Measurements from ENCODE around the gene ALPI.
"Not testable (repeated sequence)": the region's sequence is repeated elsewhere in the genome, so short reads cannot be mapped to it uniquely, and the experiment has no call there.

Gene ALPI

DNA sequence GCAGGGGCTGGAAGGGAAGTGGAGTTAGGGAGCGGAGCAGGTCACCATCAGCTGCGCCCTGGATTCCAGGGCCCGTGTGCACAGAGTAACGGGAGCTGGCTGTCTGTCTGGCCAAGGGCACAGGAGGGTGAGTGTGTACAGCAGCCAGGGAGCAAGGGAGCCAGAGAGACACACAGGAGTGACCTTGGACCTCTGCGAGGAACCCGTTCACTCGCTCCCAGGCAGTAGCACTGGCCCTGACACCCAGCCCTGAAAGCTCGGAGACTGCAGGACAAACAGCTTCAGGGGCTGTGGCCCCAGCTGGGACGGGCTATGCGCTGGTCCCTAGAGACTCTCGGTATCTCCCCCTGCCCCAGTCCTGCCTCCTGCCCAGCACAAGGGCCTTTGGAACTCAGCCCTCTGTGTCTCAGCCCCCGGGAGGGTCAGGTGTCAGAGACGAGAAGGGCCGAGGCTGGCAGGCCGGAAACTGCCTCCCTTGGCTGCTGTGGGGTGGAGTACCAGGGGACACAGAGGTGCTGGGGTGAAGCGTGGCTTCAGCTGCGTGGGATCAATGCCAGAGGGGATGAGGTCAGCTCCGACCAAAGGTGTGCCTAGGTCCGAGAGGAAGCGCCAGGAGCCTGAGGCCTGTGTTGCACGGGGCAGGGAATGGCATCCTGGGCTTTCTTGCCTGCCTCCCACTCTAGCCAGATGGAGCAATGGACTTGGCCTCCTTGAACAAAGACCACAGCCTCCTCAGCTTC, 12.1 kb upstream of the ALPI start:
- not testable (repeated sequence) for DNase-seq

DNA sequence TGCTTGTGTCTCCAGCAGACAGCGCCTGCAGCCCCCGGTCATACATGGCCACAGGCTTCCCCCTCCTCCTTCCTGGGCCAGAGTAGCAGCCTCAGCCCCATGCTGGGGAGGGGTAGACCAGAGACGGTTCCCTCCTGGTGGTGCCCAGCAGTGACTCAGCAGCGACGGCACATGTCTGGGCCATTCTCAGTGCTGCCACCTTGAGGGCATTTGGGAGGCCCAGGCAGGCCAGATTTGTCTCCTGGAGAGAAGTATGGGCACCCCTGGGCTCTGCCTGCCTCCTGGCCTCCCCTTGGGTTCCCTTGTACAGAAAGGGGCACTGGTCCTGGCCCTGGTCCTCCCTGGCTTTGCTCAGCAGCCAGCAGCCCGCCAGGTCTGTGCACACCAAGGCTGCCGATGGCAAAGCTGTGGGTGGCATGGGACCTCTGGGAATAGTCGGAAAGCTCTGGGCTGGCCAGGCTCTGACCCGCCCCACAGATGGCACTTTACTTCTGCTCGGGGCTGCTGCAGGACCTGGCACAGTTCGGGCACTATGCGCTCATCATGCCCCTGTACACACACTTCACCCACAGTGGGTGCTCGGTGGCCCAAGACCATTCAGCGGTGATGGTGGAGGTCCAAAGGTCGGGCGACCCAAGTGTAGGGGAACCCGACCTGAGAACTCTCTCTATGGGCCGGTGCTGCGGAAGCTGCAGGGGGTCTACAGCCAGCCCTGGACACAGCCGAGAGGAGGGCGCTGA, 11.4 kb upstream of the ALPI start:
- no peak for DNase-seq

DNA sequence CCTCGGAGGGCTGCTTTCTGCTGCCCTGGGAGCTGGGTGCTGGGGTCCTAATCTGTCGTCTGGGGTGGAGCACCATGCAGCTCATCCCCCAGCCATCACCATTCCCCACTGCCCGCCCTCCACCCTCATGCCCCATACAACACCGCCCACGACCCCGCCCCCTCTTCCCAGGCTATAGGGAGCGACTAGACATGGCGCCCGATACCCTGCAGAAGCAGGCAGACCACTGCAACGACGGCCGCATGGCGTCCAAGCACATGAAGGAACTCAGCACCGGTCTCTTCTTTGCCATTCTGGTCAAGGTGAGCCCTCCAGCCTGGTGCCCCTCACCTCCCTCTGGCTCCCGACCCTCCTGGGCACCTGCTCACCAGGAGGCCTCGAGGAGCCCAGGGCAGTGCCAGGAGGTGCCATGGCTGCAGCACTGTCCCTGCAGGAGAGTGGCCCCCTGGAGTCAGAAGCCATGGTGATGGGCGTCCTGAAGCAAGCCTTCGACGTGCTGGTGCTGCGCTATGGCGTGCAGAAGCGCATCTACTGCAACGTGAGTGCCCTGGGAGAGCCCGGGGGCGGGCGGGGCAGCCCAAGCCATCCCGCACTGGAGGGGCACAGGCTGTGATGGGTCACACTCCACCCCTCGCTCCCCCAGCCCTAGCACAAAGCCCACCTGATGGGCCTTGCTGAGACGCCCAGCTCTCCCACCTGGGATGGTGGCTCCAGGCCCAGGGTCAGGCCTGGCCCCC, 10.6 kb upstream of the ALPI start:
- DNase-seq: not testable (repeated sequence)

DNA sequence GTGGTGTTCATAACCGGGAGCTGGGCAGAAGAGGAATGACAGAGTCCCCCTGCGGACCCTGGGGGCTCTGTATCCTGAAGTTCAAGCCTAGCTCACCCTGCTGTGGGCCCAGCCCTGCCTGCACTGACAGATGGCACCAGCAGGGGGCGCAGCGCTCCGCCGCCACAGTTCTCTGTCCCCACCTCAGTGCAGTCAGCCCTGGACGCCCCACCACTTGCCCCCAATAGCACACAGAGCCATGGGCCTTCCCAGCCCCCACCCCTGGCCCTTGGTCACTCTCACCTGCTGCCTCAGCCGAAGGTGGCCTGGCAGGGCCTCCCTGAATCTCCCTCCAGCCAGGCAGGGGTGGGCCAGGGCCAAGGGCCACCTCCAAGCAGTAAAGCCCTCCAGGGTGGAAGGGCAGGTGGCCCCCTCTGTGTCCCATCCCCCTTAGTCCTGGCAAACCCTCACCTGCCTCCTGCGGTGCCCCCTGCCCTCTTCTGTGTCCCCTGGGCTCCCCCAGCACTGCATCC, 9.6 kb upstream of the ALPI start:
- DNase-seq: not testable (repeated sequence)

DNA sequence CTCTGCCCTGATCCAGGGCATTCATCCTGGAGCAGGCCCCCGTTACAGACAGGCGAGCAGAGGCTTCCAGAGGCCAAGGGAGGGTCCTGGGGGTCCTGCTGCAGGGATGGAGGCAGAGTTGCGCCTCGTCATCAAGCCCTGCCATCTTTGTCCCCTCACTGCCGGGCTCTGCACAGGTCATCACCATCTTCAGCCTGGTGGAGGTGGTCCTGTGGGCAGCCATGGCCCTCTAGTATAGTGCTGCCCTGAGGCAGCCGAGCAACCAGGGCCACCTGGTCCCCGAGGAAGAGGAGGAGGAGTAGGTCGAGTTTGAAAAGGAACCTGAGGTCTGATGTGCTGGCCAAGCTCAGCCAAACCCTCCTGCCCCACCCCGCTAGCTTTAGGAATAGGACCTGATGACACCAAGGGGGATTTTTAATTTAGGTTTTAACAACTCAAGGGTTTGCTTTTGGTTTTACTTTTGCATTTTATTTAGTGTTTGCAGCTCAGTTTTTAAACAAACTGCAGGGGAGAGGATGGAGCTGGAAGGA, 8.8 kb upstream of the ALPI start:
- DNase-seq: no peak

DNA sequence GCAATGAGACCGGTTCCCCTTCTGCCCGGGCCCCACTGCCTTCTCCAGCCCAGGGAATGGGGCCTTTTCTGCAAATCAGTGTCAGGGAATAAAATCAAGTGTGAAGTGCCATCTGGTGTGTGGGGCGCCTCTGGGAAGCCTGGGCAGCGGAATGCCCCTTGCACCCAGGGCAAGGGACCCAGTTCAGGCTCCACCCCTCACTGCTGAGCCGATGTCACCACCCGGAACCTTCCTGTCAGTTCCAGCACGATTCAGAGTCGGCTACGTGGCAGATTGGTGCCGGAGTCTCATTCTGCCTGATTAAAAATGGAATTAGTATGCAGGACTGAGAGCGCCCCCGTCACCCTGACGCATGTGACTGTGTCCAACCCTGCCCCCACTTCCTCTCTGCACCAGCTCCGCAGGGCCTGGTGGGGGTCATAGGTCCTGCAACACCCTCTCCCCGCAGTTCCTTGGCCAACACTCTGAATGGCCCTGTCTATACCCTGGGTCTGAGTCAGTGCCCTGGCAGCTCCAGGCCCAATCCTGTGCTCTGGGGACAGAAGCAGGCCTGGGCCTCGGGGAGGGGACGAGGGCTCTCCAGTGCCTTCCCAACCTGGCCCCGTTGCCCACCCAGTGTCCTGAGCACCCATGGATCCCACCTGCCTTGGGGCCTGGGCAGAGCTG, 8.2 kb upstream of the ALPI start:
- no peak for DNase-seq

DNA sequence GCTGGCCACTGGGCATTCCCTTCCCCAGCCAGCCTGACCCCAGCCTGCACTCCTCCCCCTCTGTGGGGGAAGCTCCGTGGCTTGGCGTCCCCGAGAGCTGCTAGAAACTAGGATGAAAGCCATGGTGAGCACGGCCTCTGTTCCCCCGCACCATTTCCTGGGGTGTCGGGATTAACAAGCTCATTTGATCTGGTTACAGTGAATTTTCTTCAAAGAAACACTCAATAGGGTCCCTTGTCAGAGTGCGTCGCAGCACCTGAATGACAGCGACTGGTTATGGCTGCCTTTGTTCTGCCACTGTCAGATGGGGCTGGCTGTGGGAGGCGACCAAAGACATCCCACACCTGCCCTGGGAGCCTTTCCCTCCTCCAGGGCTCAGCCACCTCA, 7.7 kb upstream of the ALPI start:
- DNase-seq: no peak

DNA sequence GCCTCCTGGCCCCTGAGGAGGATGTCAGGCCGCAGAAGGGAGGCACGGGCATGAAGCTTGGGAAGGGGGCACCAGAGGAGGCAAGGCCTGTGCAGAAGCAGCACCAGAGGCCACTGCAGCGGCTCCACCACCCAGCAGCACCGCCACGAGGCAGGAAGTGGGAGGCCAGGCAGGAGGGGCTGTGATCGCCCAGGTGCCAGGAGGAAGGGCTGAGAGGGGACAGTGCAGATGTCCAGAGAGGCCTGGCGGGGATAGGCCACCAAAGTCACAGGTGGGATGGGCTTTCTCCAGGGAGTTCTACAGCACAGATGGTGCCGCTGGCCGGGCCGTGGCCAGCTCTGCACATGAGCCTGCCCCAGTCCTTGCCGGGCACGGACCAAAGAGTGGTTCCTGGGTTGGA, 6.0 kb upstream of the ALPI start:
- no peak for DNase-seq

DNA sequence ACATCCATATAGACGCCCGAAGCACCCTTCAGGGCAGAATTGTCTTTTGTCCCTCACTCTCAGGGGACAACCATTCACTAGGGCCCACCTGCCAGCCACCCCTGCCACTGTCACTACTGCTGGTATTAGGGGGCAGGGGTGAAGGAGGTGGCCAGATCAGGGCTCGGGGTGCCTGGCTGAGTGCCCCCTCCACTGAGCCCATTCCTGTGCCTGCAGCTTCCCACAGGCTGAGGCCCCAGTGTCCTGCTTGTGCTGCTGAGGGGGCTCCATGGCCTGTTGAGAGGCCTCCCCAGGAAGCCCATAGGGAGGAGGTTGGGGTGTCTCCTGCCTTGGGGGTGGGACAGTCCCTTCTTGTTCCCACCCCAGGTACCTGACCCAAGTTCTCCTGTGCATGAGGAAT, 4.3 kb upstream of the ALPI start:
- DNase-seq: not testable (repeated sequence)

DNA sequence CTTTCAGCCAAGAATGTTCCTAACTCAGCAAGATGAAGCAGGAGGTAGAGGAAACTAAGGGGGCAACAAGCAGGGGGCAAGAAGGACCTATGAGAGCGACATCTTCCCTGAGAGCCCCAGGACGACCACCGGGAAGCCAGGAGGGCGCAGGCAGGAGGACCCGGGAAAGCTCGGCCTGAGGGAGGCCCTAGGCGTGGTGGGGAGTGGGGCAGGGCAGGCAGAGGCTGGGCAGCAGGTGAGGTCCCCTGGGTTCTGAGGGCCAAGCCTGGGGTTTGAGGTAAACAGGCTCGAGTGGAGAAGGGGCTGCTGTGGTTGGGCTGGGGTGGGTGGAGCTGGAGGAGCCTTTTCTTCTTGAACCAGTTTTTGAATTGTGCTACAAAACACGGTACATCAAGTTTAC, 1.3 kb upstream of the ALPI start:
- DNase-seq: no peak

DNA sequence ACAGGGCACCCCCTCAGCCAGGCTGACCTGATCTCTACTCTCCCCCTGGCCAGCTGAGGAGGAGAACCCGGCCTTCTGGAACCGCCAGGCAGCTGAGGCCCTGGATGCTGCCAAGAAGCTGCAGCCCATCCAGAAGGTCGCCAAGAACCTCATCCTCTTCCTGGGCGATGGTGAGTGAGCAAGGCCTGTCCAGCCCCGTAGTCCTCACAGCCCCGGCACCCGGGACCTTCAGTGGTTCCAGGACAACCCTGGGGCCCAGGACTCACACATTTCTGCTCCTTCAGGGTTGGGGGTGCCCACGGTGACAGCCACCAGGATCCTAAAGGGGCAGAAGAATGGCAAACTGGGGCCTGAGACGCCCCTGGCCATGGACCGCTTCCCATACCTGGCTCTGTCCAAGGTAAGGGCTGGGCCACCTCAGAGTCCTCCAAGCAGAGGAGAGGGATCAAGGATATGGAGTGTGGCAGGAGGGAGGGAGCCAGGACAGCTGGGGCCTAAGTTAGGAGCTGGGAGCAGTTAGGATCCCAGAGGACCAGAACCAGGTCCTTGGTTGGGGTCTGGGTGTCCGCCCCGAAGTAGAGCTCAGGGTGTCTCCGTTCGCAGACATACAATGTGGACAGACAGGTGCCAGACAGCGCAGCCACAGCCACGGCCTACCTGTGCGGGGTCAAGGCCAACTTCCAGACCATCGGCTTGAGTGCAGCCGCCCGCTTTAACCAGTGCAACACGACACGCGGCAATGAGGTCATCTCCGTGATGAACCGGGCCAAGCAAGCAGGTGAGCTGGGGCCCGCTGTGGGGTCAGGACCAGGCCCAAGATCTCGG, 555 bp downstream of the ALPI start:
- DNase-seq: no peak

DNA sequence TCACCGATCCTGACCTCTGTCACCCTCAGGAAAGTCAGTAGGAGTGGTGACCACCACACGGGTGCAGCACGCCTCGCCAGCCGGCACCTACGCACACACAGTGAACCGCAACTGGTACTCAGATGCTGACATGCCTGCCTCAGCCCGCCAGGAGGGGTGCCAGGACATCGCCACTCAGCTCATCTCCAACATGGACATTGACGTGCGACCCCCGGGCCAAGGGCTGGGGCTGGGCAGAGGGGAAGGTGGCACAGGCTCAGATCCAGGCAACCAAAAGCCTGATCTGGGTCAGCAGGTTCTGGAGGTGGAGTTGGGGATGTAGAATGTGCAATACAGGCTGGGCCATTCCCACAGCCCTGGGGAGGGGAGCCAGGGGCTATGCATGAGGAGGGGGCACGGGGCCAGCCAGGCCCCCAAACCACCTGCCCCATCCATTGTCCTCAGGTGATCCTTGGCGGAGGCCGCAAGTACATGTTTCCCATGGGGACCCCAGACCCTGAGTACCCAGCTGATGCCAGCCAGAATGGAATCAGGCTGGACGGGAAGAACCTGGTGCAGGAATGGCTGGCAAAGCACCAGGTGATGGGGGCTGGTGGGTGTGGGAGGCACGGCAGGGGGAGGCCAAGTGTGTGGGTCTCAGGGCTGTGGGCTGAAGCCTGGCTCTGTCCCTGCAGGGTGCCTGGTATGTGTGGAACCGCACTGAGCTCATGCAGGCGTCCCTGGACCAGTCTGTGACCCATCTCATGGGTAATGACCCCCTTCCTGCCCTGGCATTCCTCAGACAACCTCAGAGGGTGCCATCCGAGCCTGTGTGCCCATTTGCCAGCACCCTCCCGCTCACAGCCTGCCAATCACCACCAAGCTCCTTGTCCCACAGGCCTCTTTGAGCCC, 1.4 kb downstream of the ALPI start:
- no peak for DNase-seq

DNA sequence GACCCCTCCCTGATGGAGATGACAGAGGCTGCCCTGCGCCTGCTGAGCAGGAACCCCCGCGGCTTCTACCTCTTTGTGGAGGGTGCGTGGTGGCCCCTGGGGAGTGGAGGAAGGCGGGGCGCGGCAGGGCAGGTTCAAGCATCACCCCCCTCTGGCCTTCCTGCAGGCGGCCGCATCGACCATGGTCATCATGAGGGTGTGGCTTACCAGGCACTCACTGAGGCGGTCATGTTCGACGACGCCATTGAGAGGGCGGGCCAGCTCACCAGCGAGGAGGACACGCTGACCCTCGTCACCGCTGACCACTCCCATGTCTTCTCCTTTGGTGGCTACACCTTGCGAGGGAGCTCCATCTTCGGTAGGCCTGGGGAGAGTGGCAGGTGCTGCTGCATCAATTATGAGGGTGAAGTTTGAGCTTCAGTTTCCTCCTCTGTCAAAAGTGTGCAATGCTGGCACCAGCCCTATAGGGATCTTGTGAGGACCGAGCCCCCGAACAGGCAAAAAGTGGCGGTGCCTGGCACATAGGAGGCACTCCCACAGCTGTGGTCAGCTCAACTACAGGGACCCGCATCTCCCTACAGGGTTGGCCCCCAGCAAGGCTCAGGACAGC, 2.2 kb downstream of the ALPI start:
- no peak for DNase-seq

DNA sequence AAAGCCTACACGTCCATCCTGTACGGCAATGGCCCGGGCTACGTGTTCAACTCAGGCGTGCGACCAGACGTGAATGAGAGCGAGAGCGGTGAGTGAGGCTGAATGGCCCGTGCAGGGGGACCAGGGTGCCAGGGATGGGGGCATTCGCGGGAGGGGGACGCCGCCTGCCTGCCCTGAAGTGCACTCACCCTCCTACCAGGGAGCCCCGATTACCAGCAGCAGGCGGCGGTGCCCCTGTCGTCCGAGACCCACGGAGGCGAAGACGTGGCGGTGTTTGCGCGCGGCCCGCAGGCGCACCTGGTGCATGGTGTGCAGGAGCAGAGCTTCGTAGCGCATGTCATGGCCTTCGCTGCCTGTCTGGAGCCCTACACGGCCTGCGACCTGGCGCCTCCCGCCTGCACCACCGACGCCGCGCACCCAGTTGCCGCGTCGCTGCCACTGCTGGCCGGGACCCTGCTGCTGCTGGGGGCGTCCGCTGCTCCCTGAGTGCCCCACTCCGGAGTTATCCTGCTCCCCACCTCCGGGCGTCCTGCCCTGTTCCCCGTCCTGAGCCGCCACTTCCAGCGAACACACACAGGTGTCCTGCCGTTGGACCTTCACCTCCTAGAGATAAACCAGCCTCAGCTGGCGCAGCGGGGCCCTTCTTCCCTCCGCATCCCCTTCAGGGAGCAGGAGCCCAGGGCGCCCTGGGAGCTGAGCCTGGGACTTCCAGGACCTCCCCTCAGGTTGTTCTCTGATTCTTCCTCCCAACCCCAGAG, 2.9 kb downstream of the ALPI start:
- no peak for DNase-seq

DNA sequence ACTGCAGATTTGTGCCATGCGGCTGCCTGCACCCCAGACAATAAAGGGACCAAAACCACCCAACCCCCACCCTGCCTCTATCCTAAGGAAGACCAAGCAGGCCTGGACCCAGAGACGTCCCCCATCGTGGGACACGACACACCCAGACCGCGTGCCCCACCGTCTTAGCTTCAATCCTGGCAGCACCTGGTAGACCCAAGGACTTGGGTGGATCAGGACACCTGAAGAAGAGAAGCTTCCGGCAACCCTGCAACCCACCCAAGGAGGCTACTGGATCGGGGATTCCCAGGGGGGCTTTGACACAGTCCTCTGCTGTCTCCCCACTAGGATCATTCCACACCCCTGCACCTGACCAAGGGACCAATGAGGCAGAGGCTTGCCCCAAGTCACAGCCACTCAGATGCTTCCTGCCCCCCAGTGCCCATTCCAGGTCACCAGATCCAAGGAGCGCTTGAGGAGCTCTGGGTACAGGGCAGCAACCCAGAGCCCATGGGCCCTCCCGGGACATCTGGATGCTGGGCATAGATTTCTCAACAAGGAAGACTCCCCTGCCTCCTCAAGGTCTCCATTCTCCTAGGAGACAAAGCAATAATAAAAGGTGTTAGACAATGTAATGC, 3.6 kb downstream of the ALPI start:
- no peak for DNase-seq

DNA sequence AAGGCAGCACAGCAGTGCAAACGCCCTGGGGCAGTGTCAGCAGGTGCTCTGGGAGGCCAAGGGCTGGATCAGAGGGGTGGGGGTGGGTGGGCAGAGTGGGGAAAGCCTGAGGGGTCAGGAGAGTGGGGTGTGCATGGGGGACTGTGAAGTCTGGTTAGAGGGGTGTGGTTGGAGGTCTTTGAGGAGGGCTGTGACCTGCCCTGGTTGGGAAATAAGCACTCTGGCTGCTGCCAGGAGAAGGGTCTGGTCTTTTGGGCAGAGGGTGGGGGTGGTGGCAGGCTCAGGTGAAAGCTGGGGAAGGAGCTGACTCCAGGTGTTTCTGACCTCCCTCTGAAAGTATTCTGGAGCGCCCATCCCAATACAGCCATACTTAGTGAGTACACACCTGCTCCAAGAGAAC, 4.2 kb downstream of the ALPI start:
- DNase-seq: no peak

DNA sequence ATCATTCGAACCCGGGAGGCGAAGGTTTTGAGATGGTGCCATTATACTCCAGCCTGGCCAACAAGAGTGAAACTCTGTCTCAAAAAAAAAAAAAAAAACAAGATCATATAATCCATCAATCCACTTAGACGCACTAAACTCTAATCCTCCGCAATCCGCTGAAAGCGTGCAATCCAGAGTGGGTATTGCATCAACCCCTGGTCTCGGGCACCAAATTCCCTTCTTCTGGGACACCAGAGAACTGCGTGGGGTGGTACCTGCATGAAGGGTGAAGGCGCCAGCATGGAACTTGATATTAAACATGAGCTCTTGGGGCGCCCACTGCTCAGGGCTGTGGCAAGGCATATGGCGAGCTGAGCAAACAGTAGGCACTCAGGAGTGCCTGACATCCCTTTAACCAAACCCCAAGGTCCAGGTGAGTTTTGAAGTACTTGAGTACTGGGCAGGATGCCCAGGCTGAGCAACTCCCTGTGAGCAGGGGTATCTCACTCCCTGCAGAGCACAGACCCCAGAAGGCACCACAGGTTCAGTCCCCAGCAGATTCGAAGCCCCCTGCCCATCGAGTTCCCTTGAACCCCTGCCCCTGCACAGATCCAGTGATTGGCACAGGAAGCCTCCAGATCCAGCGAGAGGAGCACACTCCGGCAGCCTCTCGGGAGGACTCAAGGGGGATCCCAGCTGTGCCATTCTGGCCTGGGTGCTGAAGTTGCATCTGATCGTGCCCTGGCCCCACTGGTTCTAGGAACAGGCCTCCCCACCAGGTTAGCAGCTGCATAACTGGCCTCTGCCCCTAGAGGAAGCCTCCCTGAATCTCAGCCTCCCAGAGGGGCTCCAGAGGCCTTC, 8.0 kb downstream of the ALPI start:
- DNase-seq: no peak

DNA sequence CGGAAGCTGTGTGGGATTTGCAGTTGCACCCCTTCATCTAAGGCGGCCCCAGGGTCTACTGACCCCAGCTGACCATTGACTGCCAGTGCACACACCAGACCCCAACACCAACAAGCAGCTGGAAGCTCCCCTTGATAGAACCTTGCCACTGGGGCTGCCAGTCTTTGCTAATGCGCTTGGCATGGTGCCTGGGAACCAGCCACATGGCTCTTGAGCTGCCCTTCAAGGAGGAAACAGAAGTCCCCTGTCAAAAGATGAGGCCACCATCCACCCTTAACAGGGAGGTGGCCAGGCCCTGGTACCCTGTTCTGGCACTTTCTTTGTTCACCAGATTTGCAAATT, 8.6 kb downstream of the ALPI start:
- DNase-seq: no peak
